Fibroblast of villous mesenchyme (primary cell): ENCODE data around the gene RNF126. TPM values are rescaled to one million over a fixed set of nuclear protein-coding genes. Genes with fewer than 3 reads are reported as not detected.

Experiments
- DNase-seq: peaks from one replicate; pipeline ENCODE4 v3.0.0-alpha.2; 2010; ENCODE audit warnings: low read depth
- H3K4me3 ChIP-seq: 2 replicates; pipeline ENCODE4 v1.5.1; 2011; ENCODE audit warnings: low read depth, mild to moderate bottlenecking, low read length
- total RNA-seq: library from RNA; depleted of rRNA; stranded (reverse); fragments of >200 nt; gene quantifications from 2 replicates; pipeline ENCODE4 v1.2.3, GENCODE V29; 2012
- TF ChIP-seq, protein P1 (sequence below): IDR thresholded peaks from 2 replicates; pipeline ENCODE4 v1.5.1; 2012; ENCODE audit warnings: low read depth, mild to moderate bottlenecking, low read length; ENCODE audit not compliant: insufficient read depth

Gene RNF126
- total RNA-seq, 1 donor = 30.7 TPM

DNA sequence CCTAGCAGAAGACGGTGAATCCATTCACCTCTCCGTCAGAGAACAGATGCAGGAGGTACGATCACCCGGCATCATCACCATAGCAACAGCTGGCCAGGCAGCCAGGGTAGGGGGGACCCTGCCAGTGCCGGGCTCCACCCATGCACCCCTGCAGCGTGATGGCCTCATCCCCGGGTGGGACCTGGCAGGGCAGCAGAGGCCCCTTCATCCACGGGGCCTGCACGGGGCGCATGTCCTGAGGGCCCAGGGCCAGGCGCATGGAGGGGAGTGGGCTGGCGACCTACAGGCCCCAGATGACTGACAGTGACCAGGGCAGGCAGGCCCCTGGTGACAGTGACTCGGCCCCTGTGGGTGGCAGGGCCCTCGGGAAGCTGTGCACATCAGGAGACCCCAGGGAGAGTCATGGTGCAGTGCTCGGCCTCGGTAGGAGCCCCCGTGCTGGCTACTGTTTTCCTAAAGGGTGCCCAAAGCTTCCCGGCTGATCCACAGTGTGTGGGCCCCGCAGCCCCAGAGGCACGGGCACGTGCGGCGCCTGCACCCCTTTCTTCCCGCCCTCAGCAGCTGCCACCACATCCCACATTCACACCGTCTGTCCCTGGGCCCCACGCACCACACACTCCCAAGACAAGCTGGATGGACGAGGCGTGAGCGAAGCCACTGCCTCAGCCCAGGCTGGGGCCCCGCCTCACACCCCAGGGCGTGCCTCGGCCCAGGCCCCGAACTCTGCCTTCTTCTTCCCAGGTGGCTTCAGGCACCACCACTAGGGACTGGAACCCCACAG is 4.8 kb downstream of the RNF126 start:
- no peak overlapping the region for H3K4me3 ChIP-seq
- TF ChIP-seq, protein P1, sequence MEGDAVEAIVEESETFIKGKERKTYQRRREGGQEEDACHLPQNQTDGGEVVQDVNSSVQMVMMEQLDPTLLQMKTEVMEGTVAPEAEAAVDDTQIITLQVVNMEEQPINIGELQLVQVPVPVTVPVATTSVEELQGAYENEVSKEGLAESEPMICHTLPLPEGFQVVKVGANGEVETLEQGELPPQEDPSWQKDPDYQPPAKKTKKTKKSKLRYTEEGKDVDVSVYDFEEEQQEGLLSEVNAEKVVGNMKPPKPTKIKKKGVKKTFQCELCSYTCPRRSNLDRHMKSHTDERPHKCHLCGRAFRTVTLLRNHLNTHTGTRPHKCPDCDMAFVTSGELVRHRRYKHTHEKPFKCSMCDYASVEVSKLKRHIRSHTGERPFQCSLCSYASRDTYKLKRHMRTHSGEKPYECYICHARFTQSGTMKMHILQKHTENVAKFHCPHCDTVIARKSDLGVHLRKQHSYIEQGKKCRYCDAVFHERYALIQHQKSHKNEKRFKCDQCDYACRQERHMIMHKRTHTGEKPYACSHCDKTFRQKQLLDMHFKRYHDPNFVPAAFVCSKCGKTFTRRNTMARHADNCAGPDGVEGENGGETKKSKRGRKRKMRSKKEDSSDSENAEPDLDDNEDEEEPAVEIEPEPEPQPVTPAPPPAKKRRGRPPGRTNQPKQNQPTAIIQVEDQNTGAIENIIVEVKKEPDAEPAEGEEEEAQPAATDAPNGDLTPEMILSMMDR = no peak
- no peak for DNase-seq

DNA sequence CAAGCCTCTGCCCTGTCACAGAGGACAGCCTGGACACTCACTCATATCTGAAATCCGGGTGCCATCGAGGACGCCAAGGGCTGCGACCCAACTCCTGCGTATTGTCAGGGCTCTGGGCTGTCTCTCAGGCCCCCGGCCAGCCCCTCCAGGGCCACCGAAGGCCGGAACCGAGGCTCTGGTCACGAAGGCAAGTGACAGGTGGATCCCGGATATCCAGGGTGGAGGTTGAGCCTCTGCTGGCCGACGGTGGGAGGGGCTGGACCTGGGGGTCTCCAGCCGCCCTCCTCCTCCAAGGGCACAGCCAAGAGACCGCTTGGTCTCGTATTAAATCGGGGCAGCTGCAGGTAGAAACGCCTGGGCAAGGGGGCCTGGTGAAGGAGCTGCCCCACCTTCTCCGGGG is 5.4 kb downstream of the RNF126 start:
- DNase-seq = no peak
- TF ChIP-seq, protein P1 = no peak
- H3K4me3 ChIP-seq = no peak overlapping the region

DNA sequence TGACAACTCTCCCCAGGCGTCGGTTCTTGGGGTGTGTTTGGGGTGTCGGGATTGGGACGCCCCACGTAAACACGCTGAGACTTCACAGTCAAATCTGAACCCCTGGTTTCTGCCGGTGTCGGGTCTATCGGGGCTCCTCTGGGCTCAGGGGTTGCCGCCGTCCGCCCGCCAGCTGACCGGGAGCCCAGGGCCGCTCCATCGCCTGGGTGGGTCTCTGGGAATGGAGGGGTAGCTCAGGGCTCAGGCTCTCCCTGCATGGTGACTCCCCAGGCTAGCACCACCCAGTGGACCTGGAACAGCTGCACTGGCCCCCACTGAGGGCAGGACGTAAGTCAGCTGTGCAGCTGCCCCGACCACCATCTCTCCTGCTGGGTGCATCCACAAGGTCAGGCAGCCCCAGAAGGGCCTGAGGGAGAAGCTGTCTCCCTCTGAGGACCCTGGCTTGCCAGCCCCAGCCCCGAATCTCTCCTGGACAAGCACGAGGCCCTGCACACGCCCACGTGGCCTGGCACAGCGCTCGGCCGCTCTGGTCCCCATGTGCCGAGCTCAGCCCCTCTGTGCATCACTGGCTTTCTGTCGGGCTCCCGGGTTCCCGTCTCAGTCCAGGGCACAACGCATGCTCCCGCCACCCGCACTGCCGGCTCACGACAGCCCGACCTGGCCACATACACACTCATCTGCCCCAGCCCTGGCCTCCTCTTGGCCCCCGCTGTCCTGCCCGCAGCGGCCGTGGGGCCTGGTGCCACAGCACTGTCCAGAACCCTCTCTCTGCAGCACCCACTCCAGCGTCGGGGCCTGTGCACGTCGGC is 6.1 kb downstream of the RNF126 start:
- H3K4me3 ChIP-seq = no peak overlapping the region
- no peak for DNase-seq
- TF ChIP-seq, protein P1 = no peak

DNA sequence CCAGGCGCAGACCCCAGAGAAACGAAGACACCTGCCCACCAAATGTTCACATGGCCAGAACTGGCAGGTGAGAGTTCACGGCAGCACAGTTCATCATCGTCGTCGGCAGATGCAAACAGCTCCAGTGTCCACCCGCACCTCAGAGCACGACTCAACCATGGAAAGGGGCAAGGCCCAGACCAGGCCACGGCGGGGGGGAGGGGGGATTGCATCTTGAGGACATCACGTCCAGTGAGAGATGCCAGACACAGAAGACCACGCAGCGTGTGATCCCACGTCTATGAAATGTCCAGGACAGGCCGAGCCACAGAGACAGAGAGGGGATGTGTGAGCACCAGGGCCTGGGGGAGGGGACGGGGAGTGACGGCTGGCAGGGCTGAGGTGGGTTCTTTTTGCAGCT is 7.3 kb downstream of the RNF126 start:
- no peak for DNase-seq
- TF ChIP-seq, protein P1 = no peak
- no peak overlapping the region for H3K4me3 ChIP-seq

DNA sequence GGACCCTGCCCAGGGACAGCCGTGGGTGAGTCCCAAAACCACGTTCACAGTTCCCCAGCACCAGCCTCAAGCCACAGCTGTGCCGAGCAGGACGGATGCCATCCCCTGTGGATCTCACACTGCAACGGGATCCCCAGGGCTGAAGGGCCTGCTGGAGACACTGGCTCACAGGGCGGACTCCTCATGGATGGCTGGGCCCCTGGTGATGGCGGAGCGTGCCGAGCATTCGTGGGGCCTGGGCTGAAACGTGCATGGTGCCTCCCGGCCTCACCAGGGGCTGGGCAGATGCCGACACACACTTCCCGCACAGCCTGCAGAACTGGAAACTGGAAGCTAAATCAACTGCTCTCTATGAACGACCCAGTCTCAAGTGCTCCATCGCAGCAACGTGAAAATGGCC is 9.6 kb downstream of the RNF126 start:
- no peak overlapping the region for H3K4me3 ChIP-seq
- TF ChIP-seq, protein P1 = no peak
- no peak for DNase-seq

DNA sequence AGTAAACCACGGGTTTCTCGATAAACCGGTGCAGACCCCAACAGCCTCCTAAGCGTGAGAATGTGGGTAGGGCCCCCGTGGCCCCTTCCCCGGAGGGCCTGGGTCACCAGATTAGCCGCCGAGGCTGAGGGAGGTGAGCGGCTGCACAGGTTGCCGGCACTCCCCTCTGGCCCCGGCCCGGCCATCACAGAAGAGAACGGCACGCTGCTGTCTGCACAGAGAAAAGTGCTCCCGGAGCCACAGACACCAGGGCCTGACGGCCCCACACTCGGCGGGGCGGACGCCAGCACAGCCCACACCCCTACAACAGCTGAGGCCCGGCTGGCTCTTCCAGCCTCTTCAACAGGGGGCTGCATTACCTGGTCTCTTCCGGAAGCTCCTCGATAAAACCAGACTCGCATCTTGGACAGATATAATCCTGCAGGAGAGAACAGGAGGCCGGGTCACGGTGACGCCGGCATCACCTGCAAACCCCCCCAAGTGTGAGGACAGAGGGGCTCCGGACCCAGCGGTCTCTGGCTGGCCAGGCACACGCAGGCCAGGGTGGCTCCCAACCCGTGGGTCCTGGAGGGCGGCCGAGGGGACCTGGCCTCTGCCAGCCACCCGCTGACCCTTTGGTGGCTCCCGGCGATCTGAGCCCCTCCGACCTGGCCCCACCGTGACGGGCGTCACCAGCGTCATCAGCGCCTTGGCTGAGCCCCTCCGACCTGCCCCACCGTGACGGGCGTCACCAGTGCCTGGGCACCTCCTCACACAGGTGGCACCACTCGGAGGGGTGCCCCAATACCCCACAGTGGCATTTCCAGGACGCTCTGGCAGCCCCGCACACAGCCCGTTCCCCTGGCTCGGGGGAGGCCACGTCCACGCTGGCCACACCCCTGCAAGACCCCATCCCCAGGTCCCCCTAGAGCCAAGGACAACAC is 10.3 kb downstream of the RNF126 start:
- no peak overlapping the region for H3K4me3 ChIP-seq
- no peak for DNase-seq
- TF ChIP-seq, protein P1 = no peak
